GM23338 (cell line): ENCODE measurements around the gene RUNX1. TPM values are rescaled to one million over a fixed set of nuclear protein-coding genes. Genes with fewer than 3 reads are reported as not detected.
A peak's percentile ranks its signal among the peaks of the same experiment; 100 is the strongest.

ENCODE experiments used
- ATAC-seq: fragments of 200-7000 bp; cut with Tn5 transposase; 3 replicates; pipeline ENCODE4 v1.9.1; 2020
- DNase-seq: peaks from one replicate; pipeline ENCODE4 v3.0.0-alpha.2; 2015; ENCODE audit warnings: low spot score
- H2AFZ ChIP-seq: fragments of 200-600 bp; sonication (generic); 2 replicates; pipeline ENCODE4 v1.8.0; 2016; ENCODE audit warnings: antibody characterized with exemption, mild to moderate bottlenecking, moderate library complexity
- H3F3A ChIP-seq: fragments of 200-600 bp; sonication (generic); replicated peaks from 2 replicates; pipeline ENCODE4 v1.8.0; 2017; ENCODE audit warnings: antibody characterized with exemption, mixed run types, low read depth
- H3K27ac ChIP-seq: fragments of 200-600 bp; sonication (generic); 2 replicates; pipeline ENCODE4 v1.6.1; 2016; ENCODE audit warnings: low read depth
- H3K27me3 ChIP-seq: fragments of 200-600 bp; sonication (generic); 2 replicates; pipeline ENCODE4 v1.8.0; 2016; ENCODE audit warnings: mild to moderate bottlenecking, mixed run types, moderate library complexity; ENCODE audit not compliant: insufficient read depth
- H3K36me3 ChIP-seq: fragments of 200-600 bp; sonication (generic); 2 replicates; pipeline ENCODE4 v1.8.0; 2016; ENCODE audit warnings: mild to moderate bottlenecking; ENCODE audit not compliant: insufficient read depth
- H3K4me1 ChIP-seq: fragments of 200-600 bp; sonication (generic); 2 replicates; pipeline ENCODE4 v1.8.0; 2016; ENCODE audit warnings: mild to moderate bottlenecking, moderate library complexity; ENCODE audit not compliant: insufficient read depth
- H3K4me2 ChIP-seq: fragments of 200-600 bp; sonication (generic); 2 replicates; pipeline ENCODE4 v1.7.1; 2017; ENCODE audit warnings: mixed run types
- H3K4me3 ChIP-seq: fragments of 200-600 bp; sonication (generic); 2 replicates; pipeline ENCODE4 v1.6.1; 2016; ENCODE audit warnings: mixed run types
- H3K79me2 ChIP-seq: fragments of 200-600 bp; sonication (generic); replicated peaks from 2 replicates; pipeline ENCODE4 v1.8.0; 2017; ENCODE audit warnings: mild to moderate bottlenecking; ENCODE audit not compliant: insufficient read depth
- H3K9me2 ChIP-seq: fragments of 200-600 bp; sonication (generic); 2 replicates; pipeline ENCODE4 v1.8.0; 2017; ENCODE audit not compliant: insufficient read depth
- H4K20me1 ChIP-seq: fragments of 200-600 bp; sonication (generic); replicated peaks from 2 replicates; pipeline ENCODE4 v1.8.0; 2017; ENCODE audit warnings: mild to moderate bottlenecking; ENCODE audit not compliant: insufficient read depth
- H3K27ac Mint-ChIP-seq: 2 replicates; pipeline ENCODE4 v1.8.0; 2020; ENCODE audit warnings: inconsistent platforms, mild to moderate bottlenecking, moderate library complexity, mixed read lengths
- H3K27me3 Mint-ChIP-seq: 3 replicates; pipeline ENCODE4 v1.8.0; 2022; ENCODE audit warnings: low read depth, mild to moderate bottlenecking, moderate library complexity, mixed read lengths, inconsistent platforms; ENCODE audit not compliant: insufficient read depth, poor library complexity
- H3K36me3 Mint-ChIP-seq: 3 replicates; pipeline ENCODE4 v1.8.0; 2021; ENCODE audit warnings: low read depth, mild to moderate bottlenecking, inconsistent platforms, moderate library complexity, mixed read lengths
- H3K4me1 Mint-ChIP-seq: 3 replicates; pipeline ENCODE4 v1.8.0; 2020; ENCODE audit warnings: mild to moderate bottlenecking, inconsistent platforms, mixed read lengths
- H3K4me3 Mint-ChIP-seq: 3 replicates; pipeline ENCODE4 v1.8.0; 2021; ENCODE audit warnings: moderate library complexity, mild to moderate bottlenecking, inconsistent platforms, mixed read lengths
- H3K9me3 Mint-ChIP-seq: 3 replicates; pipeline ENCODE4 v1.8.0; 2020; ENCODE audit warnings: moderate library complexity, mild to moderate bottlenecking, inconsistent platforms, mixed read lengths
- CREB1 ChIP-seq: fragments of 250-450 bp; sonication (Bioruptor Pico); IDR thresholded peaks from 2 replicates; pipeline ENCODE4 v1.5.0; 2020; ENCODE audit warnings: low read depth, mild to moderate bottlenecking, moderate library complexity
- NANOG ChIP-seq: IDR thresholded peaks from 2 replicates; pipeline ENCODE4 v1.6.1; 2016; ENCODE audit warnings: antibody characterized with exemption, borderline replicate concordance
- POLR2AphosphoS5 ChIP-seq: IDR thresholded peaks from 2 replicates; pipeline ENCODE4 v1.6.1; 2016; ENCODE audit warnings: antibody characterized with exemption, low read depth
- STAT1 ChIP-seq: IDR thresholded peaks from one replicate; pipeline ENCODE4 v1.6.1; 2016; ENCODE audit warnings: antibody characterized with exemption; ENCODE audit not compliant: unreplicated experiment
- ZNF331 ChIP-seq: fragments of 250-450 bp; sonication (Bioruptor Pico); IDR thresholded peaks from 2 replicates; pipeline ENCODE4 v1.5.0; 2020; ENCODE audit warnings: low read depth, mild to moderate bottlenecking, moderate library complexity
- polyA plus RNA-seq: library from polyadenylated mRNA; unstranded; fragments of >200 nt; fragmentation: Nextera tagmentation; extraction: Ambion mirVana; gene quantifications from 2 replicates; pipeline ENCODE4 v1.2.1, GENCODE V29; 2016
- total RNA-seq: library from RNA; depleted of rRNA; stranded (reverse); fragments of >200 nt; shearing (Covaris generic); gene quantifications from 2 replicates; pipeline ENCODE4 v1.2.3, GENCODE V29; 2014
- TF ChIP-seq, protein P1 (sequence below), 2 experiments: fragments of 200-600 bp in 1 of 2; sonication (generic) in 1 of 2; conservative IDR thresholded peaks; 2 replicates each; pipeline versions ENCODE4 v1.5.1 to v1.6.1; 2016 to 2017; ENCODE audit warnings: antibody characterized with exemption in 2 of 2, low read depth in 2 of 2, mild to moderate bottlenecking in 2 of 2, moderate library complexity in 1 of 2

RUNX1 gene
- total and polyA plus RNA-seq, 2 experiments from 2014 or later = 0.29 to 1.1 TPM

GRCh38 chr21:34765619-34766018, 283.5 kb downstream of the RUNX1 start (continued):
- TF ChIP-seq, protein P1, sequence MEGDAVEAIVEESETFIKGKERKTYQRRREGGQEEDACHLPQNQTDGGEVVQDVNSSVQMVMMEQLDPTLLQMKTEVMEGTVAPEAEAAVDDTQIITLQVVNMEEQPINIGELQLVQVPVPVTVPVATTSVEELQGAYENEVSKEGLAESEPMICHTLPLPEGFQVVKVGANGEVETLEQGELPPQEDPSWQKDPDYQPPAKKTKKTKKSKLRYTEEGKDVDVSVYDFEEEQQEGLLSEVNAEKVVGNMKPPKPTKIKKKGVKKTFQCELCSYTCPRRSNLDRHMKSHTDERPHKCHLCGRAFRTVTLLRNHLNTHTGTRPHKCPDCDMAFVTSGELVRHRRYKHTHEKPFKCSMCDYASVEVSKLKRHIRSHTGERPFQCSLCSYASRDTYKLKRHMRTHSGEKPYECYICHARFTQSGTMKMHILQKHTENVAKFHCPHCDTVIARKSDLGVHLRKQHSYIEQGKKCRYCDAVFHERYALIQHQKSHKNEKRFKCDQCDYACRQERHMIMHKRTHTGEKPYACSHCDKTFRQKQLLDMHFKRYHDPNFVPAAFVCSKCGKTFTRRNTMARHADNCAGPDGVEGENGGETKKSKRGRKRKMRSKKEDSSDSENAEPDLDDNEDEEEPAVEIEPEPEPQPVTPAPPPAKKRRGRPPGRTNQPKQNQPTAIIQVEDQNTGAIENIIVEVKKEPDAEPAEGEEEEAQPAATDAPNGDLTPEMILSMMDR (conservative IDR thresholded peaks at IDR 0.05; ENCODE audit: low read depth in 2 of 2) = no peak

- no peaks in the 10 kb centered on the region for H3K36me3 Mint-ChIP-seq
- Histone ChIP-seq H3K4me3 (no peak overlapping the region), H3K27ac (no peak overlapping the region), H3K4me1 (no peaks in the 10 kb centered on the region), H3K27me3 (no peaks in the 10 kb centered on the region), H3K36me3 (no peaks in the 10 kb centered on the region), H4K20me1 (no peaks in the 10 kb centered on the region), H3K4me2 (no peak overlapping the region), H2AFZ (no peak overlapping the region), H3F3A (no peaks in the 10 kb centered on the region), H3K79me2 (no peaks in the 10 kb centered on the region), H3K9me2 (no peaks in the 10 kb centered on the region)
- peaks cover 2% of the 10 kb centered on the region for H3K27me3 Mint-ChIP-seq
- no peak overlapping the region for H3K27ac Mint-ChIP-seq
- H3K9me3 Mint-ChIP-seq = no peaks in the 10 kb centered on the region; the same call in 1 of the 3 replicates
- no peaks in the 10 kb centered on the region; the same call in 2 of the 3 replicates for H3K4me1 Mint-ChIP-seq
- ATAC-seq = no peak
- no peak overlapping the region for H3K4me3 Mint-ChIP-seq
- DNase-seq = no peak
- TF ChIP-seq NANOG = no peak
- TF ChIP-seq POLR2AphosphoS5 = no peak
- no peak for TF ChIP-seq STAT1
- TF ChIP-seq ZNF331 = no peak
Observed at GRCh38 chr21:34764715-34765284, 284.3 kb downstream of the RUNX1 start.

DNA sequence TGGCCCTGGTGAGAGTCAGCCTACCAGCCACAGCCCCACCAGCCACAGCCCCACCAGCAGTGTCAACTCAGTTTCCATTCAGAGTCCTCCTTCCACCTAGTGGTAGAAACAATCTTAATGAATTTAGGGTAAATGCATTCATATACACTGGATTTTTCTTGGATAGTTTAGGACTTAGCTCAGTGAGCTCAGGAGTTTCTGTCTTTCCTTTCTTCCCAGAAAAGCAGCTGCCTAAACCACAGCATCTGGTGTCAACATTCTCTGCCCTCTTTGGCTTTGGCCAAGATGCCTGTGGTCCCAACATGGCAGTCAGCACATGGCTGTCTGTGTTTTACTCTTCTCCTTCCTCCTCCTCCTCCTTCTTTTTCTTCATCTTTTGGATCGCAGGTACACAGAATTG, 286.3 kb downstream of the RUNX1 start:
- H3K4me3 ChIP-seq = no peak overlapping the region
- no peaks in the 10 kb centered on the region for H4K20me1 ChIP-seq
- H2AFZ ChIP-seq = no peak overlapping the region
- H3K27me3 Mint-ChIP-seq = peaks cover 2% of the 10 kb centered on the region
- no peaks in the 10 kb centered on the region for H3K4me1 ChIP-seq
- H3K9me2 ChIP-seq = no peaks in the 10 kb centered on the region
- H3K4me3 Mint-ChIP-seq = no peak overlapping the region
- no peak overlapping the region for H3K27ac ChIP-seq
- DNase-seq = peak; percentile 2
- ATAC-seq = no peak
- H3K27me3 ChIP-seq = no peaks in the 10 kb centered on the region
- H3K36me3 ChIP-seq = no peaks in the 10 kb centered on the region
- no peaks in the 10 kb centered on the region; the same call in 2 of the 3 replicates for H3K4me1 Mint-ChIP-seq
- no peaks in the 10 kb centered on the region for H3K36me3 Mint-ChIP-seq
- H3K79me2 ChIP-seq = no peaks in the 10 kb centered on the region
- no peaks in the 10 kb centered on the region; the same call in 1 of the 3 replicates for H3K9me3 Mint-ChIP-seq
- TF ChIP-seq POLR2AphosphoS5 (no peak), ZNF331 (no peak)
- H3K27ac Mint-ChIP-seq = no peak overlapping the region
- no peaks in the 10 kb centered on the region for H3F3A ChIP-seq
- H3K4me2 ChIP-seq = no peak overlapping the region

- Histone ChIP-seq H3F3A (no peaks in the 10 kb centered on the region), H3K4me3 (no peak overlapping the region), H3K4me1 (no peaks in the 10 kb centered on the region), H2AFZ (no peak overlapping the region), H3K36me3 (no peaks in the 10 kb centered on the region), H3K27ac (no peak overlapping the region), H3K9me2 (no peaks in the 10 kb centered on the region), H3K27me3 (no peaks in the 10 kb centered on the region), H3K4me2 (no peak overlapping the region), H3K79me2 (no peaks in the 10 kb centered on the region), H4K20me1 (no peaks in the 10 kb centered on the region)
- Mint-ChIP-seq H3K36me3 (no peaks in the 10 kb centered on the region), H3K27me3 (peaks cover 2% of the 10 kb centered on the region), H3K27ac (no peak overlapping the region), H3K4me1 (no peaks in the 10 kb centered on the region; the same call in 2 of the 3 replicates), H3K4me3 (no peak overlapping the region), H3K9me3 (no peaks in the 10 kb centered on the region; the same call in 1 of the 3 replicates)
- ATAC-seq (no peak), DNase-seq (no peak)
- no peak for TF ChIP-seq CREB1 (CRISPR knock-in tag)
- TF ChIP-seq, protein P1 (conservative IDR thresholded peaks at IDR 0.05; ENCODE audit: low read depth in 2 of 2) = no peak
- TF ChIP-seq POLR2AphosphoS5 = no peak
Observed at GRCh38 chr21:34761758-34762330, 287.3 kb downstream of the RUNX1 start.
